Hematopoietic multipotent progenitor cell treated with erythropoietin and hydrocortisone succinate and interleukin-3 and kit ligand, for 8 days (in vitro differentiated cells): ENCODE measurements around the gene NETO2.
"Not testable (repeated sequence)": the region's sequence is repeated elsewhere in the genome, so short reads cannot be mapped to it uniquely, and the experiment has no call there.

Experiments used
- DNase-seq: peaks from one replicate; pipeline ENCODE4 v3.0.0-alpha.2; 2015

The NETO2 gene, protein sequence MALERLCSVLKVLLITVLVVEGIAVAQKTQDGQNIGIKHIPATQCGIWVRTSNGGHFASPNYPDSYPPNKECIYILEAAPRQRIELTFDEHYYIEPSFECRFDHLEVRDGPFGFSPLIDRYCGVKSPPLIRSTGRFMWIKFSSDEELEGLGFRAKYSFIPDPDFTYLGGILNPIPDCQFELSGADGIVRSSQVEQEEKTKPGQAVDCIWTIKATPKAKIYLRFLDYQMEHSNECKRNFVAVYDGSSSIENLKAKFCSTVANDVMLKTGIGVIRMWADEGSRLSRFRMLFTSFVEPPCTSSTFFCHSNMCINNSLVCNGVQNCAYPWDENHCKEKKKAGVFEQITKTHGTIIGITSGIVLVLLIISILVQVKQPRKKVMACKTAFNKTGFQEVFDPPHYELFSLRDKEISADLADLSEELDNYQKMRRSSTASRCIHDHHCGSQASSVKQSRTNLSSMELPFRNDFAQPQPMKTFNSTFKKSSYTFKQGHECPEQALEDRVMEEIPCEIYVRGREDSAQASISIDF

DNA sequence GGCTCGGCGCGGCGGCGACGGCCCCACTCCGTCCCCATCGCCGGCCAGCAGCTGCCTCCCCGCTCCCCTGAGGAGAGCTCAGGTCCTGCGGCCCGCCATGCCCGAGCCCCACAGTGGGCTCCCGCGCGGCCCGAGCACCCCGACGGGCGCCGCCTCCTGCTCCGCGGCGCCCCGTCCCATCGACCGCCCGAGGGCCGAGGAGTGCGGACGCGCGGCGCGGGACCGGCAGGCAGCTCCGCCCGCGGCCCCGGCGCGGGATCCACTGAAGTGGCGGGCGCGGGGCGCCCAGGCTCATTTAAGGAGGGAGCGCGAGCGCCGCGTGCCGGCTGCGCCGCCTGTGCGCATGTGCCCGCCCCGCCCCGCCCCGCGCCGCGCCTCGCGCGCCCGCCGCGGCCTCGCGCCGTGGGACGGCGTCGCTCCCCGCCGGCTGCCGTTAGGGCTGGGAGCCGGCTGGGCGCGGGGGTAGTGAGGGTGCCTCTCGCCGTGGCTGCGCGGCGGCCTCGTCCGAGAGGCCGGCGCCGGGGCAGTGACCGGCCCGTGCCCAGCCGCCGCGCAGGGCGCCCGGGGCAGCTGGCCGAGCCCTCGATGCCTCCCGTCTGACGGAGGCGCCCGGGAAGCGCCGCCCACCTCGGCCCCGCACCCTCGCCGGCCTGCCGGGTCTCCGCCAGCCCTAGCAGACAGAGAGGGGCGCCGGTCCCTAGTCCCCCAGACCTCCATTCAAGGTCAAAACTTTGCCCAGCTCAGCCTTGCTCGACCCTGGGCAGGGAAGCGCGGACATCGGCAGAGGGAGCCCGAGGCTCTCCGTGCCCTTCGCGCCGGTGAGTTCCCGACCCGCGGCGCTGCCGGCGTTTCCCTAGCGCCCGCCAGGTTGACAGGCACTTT, at the start of gene NETO2:
NETO2 (minus strand) TSS at position 269 of the 882 bp plus-strand sequence. CDS start 333 bp downstream, outside the sequence.
- peak; percentile 46 for DNase-seq

DNA sequence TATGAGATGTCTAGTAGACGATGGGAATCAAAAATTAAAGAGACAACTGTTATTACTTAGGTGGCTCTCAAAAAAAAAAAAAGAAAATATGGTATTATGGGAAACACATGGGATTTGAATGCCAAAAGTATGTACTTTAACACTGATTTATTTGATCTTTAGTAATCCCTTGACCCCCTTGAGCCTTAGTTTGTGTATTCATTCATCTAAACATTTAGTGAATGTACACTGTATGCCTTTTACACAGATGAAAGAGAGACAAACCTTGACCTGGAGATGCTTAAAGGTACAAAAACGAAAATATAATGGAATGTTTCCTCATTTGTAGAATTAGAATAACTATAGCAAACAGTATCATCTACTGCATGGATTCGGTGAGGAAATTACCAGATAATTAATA, 38.6 kb upstream of the NETO2 start:
- no peak for DNase-seq

DNA sequence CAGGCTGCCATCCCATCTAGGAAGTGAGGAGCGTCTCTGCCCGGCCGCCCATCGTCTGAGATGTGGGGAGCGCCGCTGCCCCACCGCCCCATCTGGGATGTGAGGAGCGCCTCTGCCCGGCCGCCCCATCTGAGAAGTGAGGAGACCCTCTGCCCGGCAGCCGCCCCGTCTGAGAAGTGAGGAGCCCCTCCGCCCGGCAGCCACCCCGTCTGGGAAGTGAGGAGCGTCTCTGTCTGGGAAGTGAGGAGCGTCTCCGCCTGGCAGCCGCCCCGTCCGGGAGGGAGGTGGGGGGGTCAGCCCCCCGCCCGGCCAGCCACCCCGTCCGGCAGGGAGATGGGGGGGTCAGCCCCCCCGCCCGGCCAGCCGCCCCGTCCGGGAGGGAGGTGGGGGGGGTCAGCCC, 37.3 kb upstream of the NETO2 start:
- DNase-seq: not testable (repeated sequence)

DNA sequence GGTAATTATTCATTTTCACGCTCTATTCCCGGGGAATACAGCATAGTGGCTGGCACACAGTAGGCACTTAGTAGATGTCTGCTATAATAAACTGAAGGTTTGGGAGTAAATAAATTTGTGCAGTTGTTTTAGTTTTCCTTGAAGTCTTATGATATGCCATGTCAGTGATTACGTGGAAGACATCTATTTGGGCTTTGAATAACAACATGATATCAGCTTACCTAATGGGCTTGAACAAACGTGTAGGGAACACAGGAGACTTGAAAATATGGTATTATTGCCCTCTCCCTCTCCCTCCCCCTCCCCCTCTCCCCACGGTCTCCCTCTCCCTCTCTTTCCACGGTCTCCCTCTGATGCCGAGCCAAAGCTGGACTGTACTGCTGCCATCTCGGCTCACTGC, 36.3 kb upstream of the NETO2 start:
- no peak for DNase-seq

DNA sequence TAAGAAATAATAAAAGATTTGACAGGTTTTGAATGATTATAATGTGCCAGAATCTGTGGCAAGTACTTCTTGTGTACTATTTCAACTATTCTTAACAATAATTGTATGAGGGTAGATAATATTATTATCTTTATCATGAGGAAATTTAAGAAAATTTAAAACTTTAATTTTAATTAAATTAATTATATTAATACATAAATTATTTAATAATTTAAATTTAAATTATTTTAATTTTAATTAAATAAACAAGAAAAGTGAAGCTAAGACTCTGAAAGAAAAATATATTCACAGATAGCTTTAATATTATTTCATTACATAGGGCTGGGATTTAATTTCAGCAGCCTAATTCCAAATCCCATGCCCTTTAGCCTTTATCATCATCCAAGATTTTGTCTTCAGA, 31.4 kb upstream of the NETO2 start:
- no peak for DNase-seq

DNA sequence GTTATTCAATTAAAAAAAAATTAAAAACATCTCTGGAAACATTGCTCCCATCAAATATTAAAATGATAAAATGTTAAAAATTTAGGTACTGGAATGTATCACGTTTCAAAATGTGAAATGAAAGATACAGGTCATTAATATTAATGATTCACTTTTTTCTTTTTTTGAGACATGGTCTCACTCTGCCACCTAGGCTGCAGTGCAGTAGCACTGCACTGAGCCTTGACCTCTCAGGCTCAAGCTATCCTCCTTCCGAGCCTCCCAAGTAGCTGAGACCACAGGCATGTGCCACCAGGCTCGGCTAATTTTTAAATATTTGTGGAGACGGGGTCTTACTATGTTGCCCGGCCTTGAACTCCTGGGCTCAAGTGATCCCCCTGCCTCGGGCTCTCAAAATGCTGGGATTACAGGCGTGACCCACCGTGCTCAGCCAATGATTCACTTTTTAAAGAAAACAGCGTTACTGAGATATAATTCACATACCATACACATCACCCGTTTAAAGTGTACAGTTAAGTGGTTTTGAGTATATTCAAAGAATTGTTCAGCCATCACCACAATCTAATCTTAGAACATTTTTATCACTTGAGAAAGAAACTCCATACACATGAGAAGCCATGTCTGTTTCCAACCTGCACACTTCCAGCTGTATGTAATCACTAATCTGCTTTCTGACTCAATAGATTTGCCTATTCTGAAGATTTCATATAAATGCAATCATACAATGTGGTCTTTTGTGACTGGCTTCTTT, 19.1 kb upstream of the NETO2 start:
- DNase-seq: no peak

DNA sequence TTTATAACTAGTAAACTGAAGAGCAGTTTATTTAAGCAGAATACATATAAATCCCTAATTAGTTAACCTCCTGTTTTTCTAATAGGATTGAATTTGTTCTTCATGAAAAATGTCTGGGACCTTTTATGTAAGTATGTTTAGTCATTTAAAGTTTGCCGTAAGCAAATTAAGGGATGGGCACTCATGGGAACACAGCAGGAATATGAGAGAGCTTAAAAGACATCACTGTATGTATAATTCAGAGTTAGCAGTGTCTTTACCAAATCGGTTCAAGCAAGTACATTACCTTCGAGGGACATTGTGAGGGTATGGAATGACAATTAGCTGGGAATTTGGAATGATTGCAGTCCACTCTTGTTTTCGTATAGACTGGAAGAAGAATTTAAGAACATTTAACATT, 17.7 kb upstream of the NETO2 start:
- no peak for DNase-seq

DNA sequence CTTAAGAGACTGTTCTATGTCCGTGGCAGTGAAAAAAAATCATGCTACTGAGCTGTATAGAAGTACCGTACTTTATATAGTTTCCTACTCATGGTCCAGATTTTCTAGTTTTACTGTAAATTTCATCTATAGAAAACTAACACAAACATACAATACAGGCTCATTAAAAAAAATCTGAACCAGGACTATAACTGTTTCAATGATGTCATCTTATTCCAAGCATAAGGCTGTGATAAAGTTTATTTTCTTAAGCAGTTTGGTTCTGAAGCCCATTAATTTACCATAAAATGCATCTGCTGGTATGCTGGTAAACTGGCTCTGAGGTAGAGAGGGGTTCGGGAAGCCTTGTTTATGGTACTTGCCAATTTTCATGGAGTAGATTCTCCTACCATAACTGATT, 16.7 kb upstream of the NETO2 start:
- DNase-seq: no peak

DNA sequence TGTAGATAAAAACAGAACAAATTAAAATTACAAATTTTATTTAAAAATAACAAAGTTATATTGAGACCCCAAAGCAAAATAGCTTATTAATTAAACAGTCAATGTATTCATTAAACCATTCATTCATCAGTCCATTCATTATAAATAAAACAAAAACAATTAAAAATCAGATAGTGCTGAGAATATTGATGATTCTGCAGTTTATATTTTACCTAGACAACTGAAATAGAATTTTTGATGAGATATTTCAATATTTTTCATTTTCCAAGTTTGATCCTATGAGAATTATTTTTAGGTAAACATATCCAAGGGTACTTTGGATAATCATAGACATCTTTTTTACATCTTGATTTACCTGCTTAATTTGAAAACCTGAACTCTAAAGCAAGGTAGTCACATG, 15.2 kb upstream of the NETO2 start:
- DNase-seq: no peak

DNA sequence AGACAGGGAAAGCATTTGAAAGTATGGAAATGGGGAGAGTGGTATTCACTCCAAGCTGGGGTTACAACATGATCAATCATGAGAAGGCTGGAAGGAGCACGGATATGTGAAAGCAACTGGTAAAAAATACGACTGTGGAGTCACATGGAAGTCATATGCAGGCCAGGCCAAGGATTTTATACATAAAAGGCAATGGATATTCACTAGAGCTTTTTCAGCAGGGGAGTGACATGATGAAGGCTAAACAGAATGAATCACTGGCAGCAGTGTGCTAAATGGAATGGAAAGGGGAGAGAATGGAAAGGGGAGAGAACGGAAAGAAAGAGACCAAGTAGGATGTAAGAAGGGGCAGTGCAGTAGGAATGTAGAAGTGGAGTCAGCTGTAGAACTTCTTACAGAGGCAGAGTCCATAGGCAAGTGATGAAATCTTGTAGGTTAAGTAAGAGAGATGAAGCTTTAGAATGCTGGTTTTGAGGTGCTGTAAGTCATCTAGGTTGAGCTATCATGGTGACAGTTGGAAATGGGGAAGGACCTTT, 13.0 kb upstream of the NETO2 start:
- no peak for DNase-seq

DNA sequence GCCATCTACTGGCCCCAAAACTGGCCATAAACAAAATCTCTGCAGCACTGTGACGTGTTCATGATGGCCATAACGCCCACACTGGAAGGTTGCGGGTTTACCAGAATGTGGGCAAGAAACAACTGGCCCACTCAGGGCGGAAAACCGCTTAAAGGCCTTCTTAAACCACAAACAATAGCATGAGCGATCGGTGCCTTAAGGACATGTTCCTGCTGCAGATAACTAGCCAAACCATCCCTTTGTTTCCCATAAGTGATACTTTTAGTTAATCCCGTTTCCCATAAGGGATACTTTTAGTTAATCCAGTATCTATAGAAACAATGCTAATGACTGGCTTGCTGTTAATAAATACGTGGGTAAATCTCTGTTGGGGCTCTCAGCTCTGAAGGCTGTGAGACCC, 8.8 kb upstream of the NETO2 start:
- not testable (repeated sequence) for DNase-seq

DNA sequence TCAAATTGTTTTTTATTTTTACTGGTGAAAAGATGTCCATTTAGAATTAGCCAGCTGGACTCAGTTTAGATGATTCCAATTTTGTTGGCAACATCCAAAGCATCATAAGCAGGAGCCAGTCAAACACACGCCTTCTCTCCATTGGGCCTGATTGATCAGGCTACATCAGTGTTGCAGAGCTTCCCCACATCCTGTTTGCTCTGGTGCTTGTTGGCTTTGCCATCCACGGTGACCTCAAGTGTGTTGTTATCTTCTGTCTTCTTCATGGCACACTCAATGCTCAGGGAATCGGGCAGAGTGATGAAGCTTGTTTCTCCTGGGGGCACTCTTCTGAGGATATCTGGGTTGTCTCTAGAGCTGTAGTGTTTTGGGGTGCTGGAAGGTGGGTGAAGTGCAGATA, 6.3 kb upstream of the NETO2 start:
- DNase-seq: no peak

DNA sequence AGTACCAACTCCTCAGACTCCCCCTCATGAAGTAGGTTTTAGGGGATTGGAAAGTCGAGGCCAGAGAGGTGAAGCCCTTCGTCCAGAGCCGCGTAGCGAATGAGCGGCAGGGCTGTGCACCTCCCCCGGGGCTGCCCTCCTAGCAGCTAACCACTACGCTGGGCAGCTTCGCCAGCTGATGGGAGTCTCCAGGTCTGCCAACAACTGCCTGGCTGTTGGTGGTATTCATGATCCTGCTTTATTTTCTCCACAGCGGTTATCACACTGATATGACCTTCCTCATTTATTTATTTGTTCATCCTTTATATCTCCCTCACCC, 773 bp upstream of the NETO2 start:
- no peak for DNase-seq

DNA sequence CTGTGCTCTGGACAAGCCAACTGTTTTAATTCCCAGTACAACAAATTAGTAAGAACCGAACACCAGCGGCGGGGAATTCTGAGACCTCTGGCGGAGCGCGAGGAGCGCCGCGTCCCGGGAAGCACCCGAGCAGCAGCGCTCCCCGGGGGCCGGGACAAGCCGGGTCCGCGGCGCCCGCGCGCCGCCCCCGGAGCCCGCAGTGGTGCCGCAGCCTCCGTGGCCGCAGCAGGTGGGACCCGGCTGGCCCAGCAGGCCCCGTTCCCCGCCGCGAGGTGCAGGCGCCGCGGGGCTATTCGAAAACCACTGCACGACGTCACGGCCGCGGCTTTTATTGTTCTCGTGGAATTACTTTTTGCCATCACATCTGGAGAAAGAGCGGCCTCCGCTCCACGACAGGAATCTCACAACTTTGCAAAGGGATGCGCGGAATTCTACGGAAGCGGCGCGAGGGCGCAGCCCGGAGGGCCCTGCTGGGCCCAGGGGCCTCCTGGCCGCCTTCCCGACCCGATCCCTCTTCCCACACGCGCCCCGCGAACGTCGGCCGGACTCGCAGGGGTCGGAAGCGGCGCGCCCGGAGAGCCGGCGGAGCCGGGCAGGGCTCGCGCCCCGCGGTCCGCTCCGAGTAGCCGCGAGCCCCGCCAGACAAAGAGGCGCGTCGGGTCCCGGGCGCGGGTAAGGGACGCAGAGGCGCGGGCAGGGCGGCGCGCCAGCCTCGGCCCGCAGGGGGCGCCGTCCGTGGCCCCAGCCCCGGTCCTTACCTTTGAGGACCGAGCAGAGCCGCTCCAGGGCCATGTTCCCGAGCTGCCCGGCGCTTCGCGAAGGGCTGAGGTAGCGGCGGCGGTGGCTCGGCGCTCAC, 696 bp downstream of the NETO2 start:
- DNase-seq: peak; percentile 59

DNA sequence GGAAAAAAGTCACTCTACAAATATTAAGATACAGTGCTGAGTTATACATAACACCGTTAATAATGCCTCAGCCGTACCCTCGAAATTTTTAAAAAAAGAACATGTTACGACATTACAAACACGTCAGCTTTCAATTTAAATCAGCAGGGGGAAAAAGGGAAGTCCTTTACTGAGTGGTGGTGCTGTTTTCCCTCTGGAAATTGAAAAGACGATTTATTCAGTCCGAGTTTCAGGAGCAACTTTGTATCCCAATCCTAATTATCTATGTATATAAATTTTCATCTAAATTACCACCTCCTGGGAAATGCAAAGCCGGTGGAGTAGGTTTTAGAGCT, 1.3 kb downstream of the NETO2 start:
- no peak for DNase-seq

DNA sequence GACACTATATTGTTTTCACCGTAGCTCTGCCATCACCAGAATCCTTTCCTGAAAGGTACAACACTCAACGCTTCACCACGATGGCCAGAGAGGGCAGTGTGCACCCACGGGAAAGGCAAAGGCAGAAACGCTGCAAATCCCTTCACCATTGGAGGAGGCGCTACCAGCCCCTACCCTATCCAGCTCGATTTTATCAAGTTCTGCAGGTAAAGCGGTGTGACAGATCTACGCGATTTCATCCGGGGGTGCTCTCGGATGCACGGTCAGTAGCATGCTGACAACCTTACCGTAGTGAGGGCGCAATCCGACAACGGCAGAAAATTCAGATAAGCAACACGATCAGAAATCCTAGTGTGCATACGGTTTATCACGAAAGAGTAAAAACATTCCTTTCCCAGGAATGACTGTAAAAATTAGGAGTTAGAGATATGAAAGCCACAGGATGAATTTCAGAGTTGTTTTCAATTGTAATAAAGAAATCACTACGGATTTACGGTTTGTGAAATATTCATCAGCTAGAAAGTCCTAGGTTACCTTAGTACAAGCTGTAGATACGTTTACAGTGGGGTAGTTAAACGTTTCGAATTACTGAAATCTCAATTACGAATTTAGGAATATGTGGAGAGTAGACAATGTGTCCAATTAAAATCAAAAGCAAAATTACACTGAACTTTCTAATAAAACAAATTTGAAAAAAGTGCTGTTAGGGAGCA, 1.8 kb downstream of the NETO2 start:
- peak; percentile 85 for DNase-seq

DNA sequence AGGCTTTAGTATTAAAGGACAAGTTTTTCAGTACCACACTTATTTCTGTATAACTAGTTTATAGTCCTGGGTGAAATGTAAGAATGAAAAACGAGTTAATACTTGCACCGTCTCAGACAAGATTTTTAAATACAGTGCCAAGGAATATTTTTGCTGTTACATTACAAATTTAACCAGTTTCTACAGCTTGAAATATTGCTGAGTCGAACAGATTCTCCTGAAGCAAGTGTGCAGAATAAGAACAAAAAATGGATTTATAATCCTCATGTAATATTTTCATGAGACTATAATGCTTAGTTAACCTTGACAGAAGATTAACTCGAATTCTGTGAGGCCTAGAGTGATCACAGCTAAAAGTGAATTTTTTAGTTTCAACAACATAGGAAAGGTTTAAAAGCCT, 3.1 kb downstream of the NETO2 start:
- DNase-seq: no peak

DNA sequence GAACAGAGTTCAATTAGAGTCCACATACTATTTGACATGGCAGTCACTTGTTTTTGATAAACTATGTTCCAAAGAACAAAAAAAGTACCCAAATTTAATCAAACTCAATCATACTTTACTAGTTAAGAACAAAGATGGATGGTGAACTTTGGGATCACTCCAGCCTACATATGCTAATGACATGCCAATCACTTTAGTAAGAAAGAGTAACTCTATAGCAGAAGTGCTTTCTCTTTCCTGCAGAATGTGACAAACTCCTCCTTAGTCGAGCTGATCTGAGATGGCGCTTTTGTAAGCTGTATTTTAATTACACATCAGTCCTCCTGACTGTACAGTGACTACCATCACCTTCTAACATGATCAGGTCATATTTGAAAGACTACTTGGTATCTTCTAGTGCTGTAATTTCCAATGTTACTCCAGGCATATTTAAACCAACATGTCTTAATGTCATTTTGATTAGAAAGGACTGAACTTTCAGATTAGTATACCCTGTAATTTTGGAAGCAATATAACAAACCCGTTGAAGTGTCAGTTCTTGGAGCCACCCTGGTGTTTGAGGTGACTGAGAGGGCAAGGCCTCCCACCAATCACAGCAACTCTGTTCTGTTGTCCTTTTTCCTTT, 4.1 kb downstream of the NETO2 start:
- no peak for DNase-seq

DNA sequence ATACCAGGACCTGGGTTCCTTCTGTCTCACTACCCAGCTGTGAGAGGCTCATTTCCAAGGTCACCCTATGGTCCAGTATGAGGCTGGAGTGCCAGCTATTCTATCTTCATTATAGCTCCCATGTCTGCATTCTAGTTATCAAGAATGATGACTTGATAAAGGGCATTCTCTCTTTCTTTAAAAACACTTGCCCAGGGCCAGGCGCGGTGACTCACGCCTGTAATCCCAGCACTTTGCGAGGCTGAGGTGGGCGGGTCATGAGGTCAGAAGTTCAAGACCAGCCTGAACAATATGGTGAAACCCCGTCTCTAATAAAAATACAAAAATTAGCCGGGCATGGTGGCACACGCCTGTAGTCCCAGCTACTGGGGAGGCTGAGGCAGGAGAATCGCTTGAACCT, 5.8 kb downstream of the NETO2 start:
- DNase-seq: not testable (repeated sequence)

DNA sequence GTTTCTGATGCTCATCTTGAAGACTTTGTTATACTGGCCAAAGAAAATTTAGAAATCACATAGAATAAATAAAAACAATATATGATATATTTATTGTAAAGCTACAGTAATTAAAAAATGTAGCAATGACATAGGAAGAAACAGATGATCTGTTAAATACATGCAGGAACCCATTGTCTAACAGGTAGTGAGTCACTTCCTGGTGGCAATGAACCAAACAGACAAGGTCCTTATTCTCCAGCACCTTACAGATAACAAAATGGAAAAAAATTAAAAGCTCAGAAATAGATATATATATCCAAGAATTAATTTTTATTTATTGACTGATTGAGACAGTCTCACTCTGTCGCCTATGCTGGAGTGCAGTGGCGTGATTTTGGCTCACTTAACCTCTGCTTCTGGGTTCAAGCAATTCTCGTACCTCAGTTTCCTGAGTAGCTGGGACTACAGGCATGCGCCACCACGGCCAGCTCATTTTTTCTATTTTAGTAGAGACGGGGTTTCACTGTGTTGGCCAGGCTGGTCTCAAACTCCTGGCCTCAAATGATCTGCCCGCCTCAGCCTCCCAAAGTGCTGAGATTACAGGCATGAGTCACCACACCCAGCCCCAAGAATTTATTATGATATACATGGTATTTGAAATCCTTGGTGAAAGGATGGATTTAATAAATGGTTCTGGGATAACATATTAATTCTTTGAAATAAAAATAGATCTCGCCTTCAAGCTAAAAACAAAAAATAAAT, 7.5 kb downstream of the NETO2 start:
- DNase-seq: no peak
